H1 (cell line): ENCODE data around the gene FAM241A. TPM values are rescaled to one million over a fixed set of nuclear protein-coding genes. Genes with fewer than 3 reads are reported as not detected.

Experiments
- CTCF ChIA-PET: fragments of 300-600 bp; sonication (Branson Sonifier 250); formaldehyde crosslinking; loops from one replicate; lab custom pipeline; 2021; ENCODE audit not compliant: partially characterized antibody; lab: Charles Lee
- POLR2A ChIA-PET: fragments of 300-600 bp; sonication (Branson Sonifier 250); formaldehyde crosslinking; loops from one replicate; lab custom pipeline; 2021; ENCODE audit warnings: inconsistent platforms; ENCODE audit not compliant: partially characterized antibody; lab: Charles Lee
- DNase-seq, 2 experiments: peaks; one replicate each; pipeline versions ENCODE4 v3.0.0 to v3.0.0-alpha.2; 2010 to 2022; ENCODE audit warnings: low spot score in 2 of 2, low read depth in 1 of 2, mixed read lengths in 1 of 2
- FAIRE-seq: peaks from 2 replicates; lab custom pipeline; 2011; peaks lifted over from hg19 to GRCh38; lab: Jason Lieb, UNC
- H2AFZ ChIP-seq: 2 replicates; pipeline ENCODE4 v1.8.1; 2012; ENCODE audit warnings: low read length, inconsistent platforms
- H2AK5ac ChIP-seq: 2 replicates; pipeline ENCODE4 v1.6.1; 2013; ENCODE audit warnings: low read depth, low read length
- H2BK120ac ChIP-seq: replicated peaks from 2 replicates; pipeline ENCODE3; 2013; ENCODE audit warnings: low read depth, low read length, inconsistent platforms
- H2BK12ac ChIP-seq: 2 replicates; pipeline ENCODE4 v1.6.1; 2013; ENCODE audit warnings: low read depth, low read length
- H2BK15ac ChIP-seq: 2 replicates; pipeline ENCODE4 v1.6.1; 2013; ENCODE audit warnings: low read length
- H2BK20ac ChIP-seq: 2 replicates; pipeline ENCODE4 v1.6.1; 2013; ENCODE audit warnings: low read length
- H2BK5ac ChIP-seq: 2 replicates; pipeline ENCODE4 v1.6.1; 2013; ENCODE audit warnings: low read depth, low read length
- H3K14ac ChIP-seq: 2 replicates; pipeline ENCODE4 v1.6.1; 2013; ENCODE audit warnings: inconsistent platforms; ENCODE audit not compliant: insufficient read length
- H3K18ac ChIP-seq: 2 replicates; pipeline ENCODE4 v1.6.1; 2013; ENCODE audit warnings: low read length; ENCODE audit errors: extremely low read depth
- H3K23ac ChIP-seq: 2 replicates; pipeline ENCODE4 v1.6.1; 2013; ENCODE audit warnings: inconsistent platforms; ENCODE audit not compliant: insufficient read length
- H3K23me2 ChIP-seq: 2 replicates; pipeline ENCODE4 v1.6.1; 2013; ENCODE audit warnings: low read depth, low read length
- H3K27ac ChIP-seq: 2 replicates; pipeline ENCODE4 v1.6.1; 2011; ENCODE audit warnings: low read depth, low read length, inconsistent platforms
- H3K27me3 ChIP-seq, 4 experiments: replicated peaks in 1 of 4; 1 replicate in 1 of 4; 2 replicates in 3 of 4; pipeline versions ENCODE4 v1.6.1 to v1.8.1; 2011 to 2013; ENCODE audit warnings: low read length in 3 of 4, mild to moderate bottlenecking in 3 of 4, inconsistent platforms in 2 of 4, mixed read lengths in 2 of 4, moderate library complexity in 1 of 4; ENCODE audit not compliant: control insufficient read depth in 3 of 4, insufficient read depth in 3 of 4; ENCODE audit errors: extremely low read depth in 1 of 4
- H3K36me3 ChIP-seq, 4 experiments: 2 replicates each; pipeline versions ENCODE4 v1.6.1 to v1.8.1; 2011 to 2013; ENCODE audit warnings: mild to moderate bottlenecking in 4 of 4, low read length in 3 of 4, moderate library complexity in 2 of 4, control low read depth in 1 of 4, inconsistent platforms in 1 of 4; ENCODE audit not compliant: insufficient read depth in 4 of 4, control insufficient read depth in 2 of 4
- H3K4ac ChIP-seq: replicated peaks from 2 replicates; pipeline ENCODE3; 2013; ENCODE audit warnings: low read length, low read depth, mixed read lengths, inconsistent platforms; ENCODE audit not compliant: insufficient read length
- H3K4me1 ChIP-seq, 4 experiments: replicated peaks in 1 of 4; 1 replicate in 1 of 4; 2 replicates in 3 of 4; pipeline versions ENCODE4 v1.6.1 to v1.8.1; 2011 to 2013; ENCODE audit warnings: low read length in 3 of 4, inconsistent platforms in 2 of 4, mixed read lengths in 1 of 4; ENCODE audit not compliant: insufficient read depth in 4 of 4, control insufficient read depth in 3 of 4
- H3K4me2 ChIP-seq, 2 experiments: 2 replicates each; pipeline versions ENCODE4 v1.6.1 to v1.8.1; 2011 to 2013; ENCODE audit warnings: low read depth in 2 of 2, low read length in 2 of 2, control low read depth in 1 of 2, inconsistent platforms in 1 of 2, mild to moderate bottlenecking in 1 of 2; ENCODE audit not compliant: insufficient read depth in 1 of 2
- H3K4me3 ChIP-seq, 4 experiments: fragments of 200-600, 300-600 bp in 1 of 4; sonication (generic), shearing (Covaris generic), sonication (Bioruptor Twin) in 1 of 4; 2 replicates each; pipeline versions ENCODE4 v1.5.1 to v1.8.1; 2011 to 2016; ENCODE audit warnings: low read length in 4 of 4, low read depth in 3 of 4, control low read depth in 2 of 4, inconsistent platforms in 2 of 4, mild to moderate bottlenecking in 2 of 4, mixed read lengths in 1 of 4, moderate library complexity in 1 of 4; ENCODE audit not compliant: insufficient read depth in 2 of 4; ENCODE audit errors: extremely low read depth in 1 of 4
- H3K56ac ChIP-seq: replicated peaks from 2 replicates; pipeline ENCODE3; 2013; ENCODE audit warnings: low read depth, mild to moderate bottlenecking, mixed read lengths, low read length, inconsistent platforms; ENCODE audit not compliant: insufficient read length
- H3K79me1 ChIP-seq: 2 replicates; pipeline ENCODE4 v1.6.1; 2013; ENCODE audit warnings: low read depth, low read length, control low read depth
- H3K79me2 ChIP-seq, 2 experiments: 2 replicates each; pipeline versions ENCODE4 v1.6.1 to v1.8.1; 2012 to 2013; ENCODE audit warnings: low read length in 2 of 2, mild to moderate bottlenecking in 2 of 2, inconsistent platforms in 1 of 2; ENCODE audit not compliant: insufficient read depth in 2 of 2, control insufficient read depth in 1 of 2
- H3K9ac ChIP-seq, 4 experiments: replicated peaks in 1 of 4; 1 replicate in 1 of 4; 2 replicates in 3 of 4; pipeline versions ENCODE4 v1.6.1 to v1.8.1; 2011 to 2013; ENCODE audit warnings: low read depth in 3 of 4, low read length in 3 of 4, control low read depth in 2 of 4, mild to moderate bottlenecking in 2 of 4, moderate library complexity in 2 of 4, inconsistent platforms in 1 of 4; ENCODE audit errors: extremely low read depth in 1 of 4
- H3K9me3 ChIP-seq, 2 experiments: 2 replicates each; pipeline versions ENCODE4 v1.6.1 to v1.8.1; 2012 to 2013; ENCODE audit warnings: mild to moderate bottlenecking in 2 of 2, moderate library complexity in 2 of 2, control low read depth in 1 of 2, inconsistent platforms in 1 of 2, low read depth in 1 of 2, low read length in 1 of 2, mixed read lengths in 1 of 2; ENCODE audit not compliant: insufficient read depth in 2 of 2
- H4K20me1 ChIP-seq, 2 experiments: replicated peaks in 1 of 2; 2 replicates each; pipeline versions ENCODE3 to v1.8.1; 2011 to 2013; ENCODE audit warnings: inconsistent platforms in 2 of 2, low read length in 2 of 2, mild to moderate bottlenecking in 1 of 2; ENCODE audit not compliant: insufficient read depth in 2 of 2, control insufficient read depth in 1 of 2
- H4K5ac ChIP-seq: 2 replicates; pipeline ENCODE4 v1.6.1; 2013; ENCODE audit warnings: low read length, low read depth, mixed read lengths, inconsistent platforms; ENCODE audit not compliant: insufficient read length
- H4K8ac ChIP-seq: 2 replicates; pipeline ENCODE4 v1.8.0; 2013; ENCODE audit warnings: mild to moderate bottlenecking, moderate library complexity, low read length, inconsistent platforms; ENCODE audit not compliant: insufficient read depth; ENCODE audit errors: extremely low read depth
- H4K91ac ChIP-seq: replicated peaks from 2 replicates; pipeline ENCODE3; 2013; ENCODE audit warnings: low read length, mixed read lengths, inconsistent platforms; ENCODE audit not compliant: insufficient read length
- CHD2 ChIP-seq: IDR thresholded peaks from 2 replicates; pipeline ENCODE4 v1.6.1; 2012; ENCODE audit warnings: low read length, improper control_type of control experiment
- FOSL1 ChIP-seq: IDR thresholded peaks from 2 replicates; pipeline ENCODE4 v1.6.1; 2011; ENCODE audit warnings: mild to moderate bottlenecking, low read depth, low read length, moderate library complexity; ENCODE audit not compliant: insufficient read depth
- KDM1A ChIP-seq: fragments of 200-600, 300-600 bp; sonication (generic); IDR thresholded peaks from 2 replicates; pipeline ENCODE4 v1.7.1; 2016; ENCODE audit warnings: mild to moderate bottlenecking, low read length, borderline replicate concordance
- RAD21 ChIP-seq, 2 experiments: IDR thresholded peaks in 1 of 2; conservative IDR thresholded peaks in 1 of 2; 2 replicates each; pipeline ENCODE4 v1.6.1; 2011; ENCODE audit warnings: low read depth in 2 of 2, low read length in 2 of 2, improper control_type of control experiment in 1 of 2, inconsistent platforms in 1 of 2, mild to moderate bottlenecking in 1 of 2, moderate library complexity in 1 of 2
- polyA plus RNA-seq, 7 experiments: library from polyadenylated mRNA; depleted of rRNA in 3 of 7; stranded (reverse) in 5 of 7; unstranded in 2 of 7; fragments of >200 nt in 5 of 7; fragments of 200-250 nt in 2 of 7; gene quantifications; 1 replicate in 5 of 7; 2 replicates in 1 of 7; 4 replicates in 1 of 7; pipeline versions ENCODE4 v1.2.1 to v1.2.3, GENCODE V29; 2011 to 2013; ENCODE audit warnings: missing spikeins in 2 of 7, mixed read lengths in 2 of 7
- total RNA-seq: library from RNA; stranded (reverse); fragmentation: NEBNext Ultra II Directional; extraction: Animal tissue kit (Norgen Biotek cat#: 25700); gene quantifications from 2 replicates; pipeline ENCODE4 v1.2.1, GENCODE V29; 2021

The FAM241A gene
- total and polyA plus RNA-seq, 2 of the 8 experiments (the other 6 are each of a cell fraction or from before 2014, with no cell fraction given): 0.20 to 0.73 TPM

DNA sequence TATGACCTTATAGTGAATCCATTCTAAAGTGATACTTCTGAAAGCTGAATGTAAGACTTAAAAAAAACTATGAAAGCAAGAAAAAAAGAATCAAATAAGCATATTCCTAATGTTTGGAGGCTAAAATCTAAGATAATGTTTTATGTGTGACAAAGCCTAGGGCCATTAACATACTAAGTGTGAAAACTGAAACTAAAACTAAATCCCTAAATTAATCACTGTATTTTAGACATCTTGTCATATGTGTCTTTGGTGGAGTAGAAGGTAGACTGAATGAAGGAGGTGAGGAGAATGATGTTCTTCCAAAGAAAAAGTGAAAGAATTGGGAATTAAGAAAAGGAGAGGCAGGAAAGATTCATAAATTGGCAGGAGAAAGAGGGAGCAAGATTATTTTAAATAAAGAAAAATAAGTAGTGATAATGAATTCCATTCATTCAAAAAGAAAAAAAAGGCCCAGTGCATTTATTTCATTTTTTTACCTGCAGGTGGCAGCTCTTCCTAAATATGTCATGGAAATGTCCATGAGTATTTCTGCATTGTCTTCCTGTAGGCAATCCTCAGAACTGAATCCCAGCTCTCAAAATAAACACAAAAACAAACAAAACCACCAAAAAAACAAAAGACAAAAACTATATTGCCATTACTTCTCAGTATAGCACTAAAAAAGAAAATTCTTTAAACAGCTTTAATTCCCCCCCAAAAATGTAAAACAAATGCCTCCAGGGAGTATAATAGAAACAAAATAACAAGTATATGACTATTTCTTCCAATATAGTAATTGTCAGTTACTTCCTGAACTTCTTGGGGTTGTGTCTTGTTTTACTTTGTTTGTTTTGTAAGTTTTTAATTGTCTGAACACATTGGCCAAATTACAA lies 69.4 kb downstream of the FAM241A start:
- Histone ChIP-seq H3K9me3 (peaks cover 4 to 5% of the 10 kb centered on the region in 2 experiments; a peak in 1 of 4 replicates), H4K91ac (no peak overlapping the region), H2BK20ac (no peak overlapping the region), H3K27ac (no peak overlapping the region), H3K27me3 (no peaks in the 10 kb centered on the region), H2BK120ac (no peak overlapping the region), H3K79me1 (no peaks in the 10 kb centered on the region), H3K4ac (no peak overlapping the region), H3K23me2 (no peaks in the 10 kb centered on the region), H3K4me3 (no peak overlapping the region), H4K8ac (no peak overlapping the region), H3K36me3 (no peaks in the 10 kb centered on the region), H3K14ac (no peak overlapping the region), H2AK5ac (no peak overlapping the region), H3K79me2 (no peaks in the 10 kb centered on the region), H3K4me1 (no peaks in the 10 kb centered on the region), H3K18ac (no peak overlapping the region), H3K9ac (no peak overlapping the region), H2BK15ac (no peak overlapping the region), H3K56ac (no peak overlapping the region), H2BK12ac (no peak overlapping the region), H2BK5ac (no peak overlapping the region), H4K5ac (no peak overlapping the region), H3K4me2 (no peak overlapping the region), H3K23ac (no peak overlapping the region), H4K20me1 (no peaks in the 10 kb centered on the region), H2AFZ (no peak overlapping the region)
- ChIA-PET POLR2A (no interaction called here), CTCF (interaction anchor here (0.5 to 1.6 kb wide), 13 partner anchors 9 to 1742 kb away, joined by 3 to 6 read pairs (median 3); no protein-coding TSS in a partner anchor)
- DNase-seq (no peak), FAIRE-seq (no peak)
- TF ChIP-seq FOSL1 (no peak), KDM1A (no peak), RAD21 (IDR thresholded peaks at IDR 0.05 in 1 of 2, conservative IDR thresholded peaks at IDR 0.05 in 1 of 2; ENCODE audit: low read depth in 2 of 2, low read length in 2 of 2) (0 out of 4 replicates have a peak, but pooled peaks of 1 of the 2 experiments have one; percentile 3), CHD2 (no peak)
